Neutrophil (primary cell): ENCODE data around the gene EXOC3L4.

Experiments used
- H3K27ac ChIP-seq: fragments of 200-600 bp; sonication (generic); 2 replicates; pipeline ENCODE4 v1.5.1; 2016; ENCODE audit warnings: mild to moderate bottlenecking, moderate library complexity
- H3K27me3 ChIP-seq: fragments of 200-600 bp; sonication (generic); 2 replicates; pipeline ENCODE4 v1.6.0; 2016; ENCODE audit warnings: mild to moderate bottlenecking
- H3K36me3 ChIP-seq: fragments of 200-600 bp; sonication (generic); 2 replicates; pipeline ENCODE4 v1.5.1; 2017
- H3K4me1 ChIP-seq, 2 experiments: fragments of 200-600 bp in 1 of 2; sonication (generic) in 1 of 2; 1 replicate in 1 of 2; 2 replicates in 1 of 2; pipeline versions ENCODE4 v1.5.1 to v1.6.1; 2013 to 2016; ENCODE audit warnings: low read depth in 1 of 2, low read length in 1 of 2, mild to moderate bottlenecking in 1 of 2, moderate library complexity in 1 of 2; ENCODE audit not compliant: control insufficient read depth in 1 of 2, insufficient read depth in 1 of 2
- H3K4me3 ChIP-seq, 2 experiments: fragments of 200-600 bp in 1 of 2; sonication (generic) in 1 of 2; 1 replicate in 1 of 2; 2 replicates in 1 of 2; pipeline ENCODE4 v1.5.1; 2013 to 2016; ENCODE audit warnings: low read depth in 1 of 2, low read length in 1 of 2, mild to moderate bottlenecking in 1 of 2, moderate library complexity in 1 of 2
- H3K9me3 ChIP-seq: fragments of 200-600 bp; sonication (generic); 2 replicates; pipeline ENCODE4 v1.5.1; 2016
- TF ChIP-seq, protein P1 (sequence below): fragments of 200-600 bp; sonication (generic); IDR thresholded peaks from 2 replicates; pipeline ENCODE4 v1.5.1; 2016; ENCODE audit warnings: antibody characterized with exemption

Gene EXOC3L4

GRCh38 chr14:103091883-103092222, 2.7 kb upstream of the EXOC3L4 start:
- TF ChIP-seq, protein P1, sequence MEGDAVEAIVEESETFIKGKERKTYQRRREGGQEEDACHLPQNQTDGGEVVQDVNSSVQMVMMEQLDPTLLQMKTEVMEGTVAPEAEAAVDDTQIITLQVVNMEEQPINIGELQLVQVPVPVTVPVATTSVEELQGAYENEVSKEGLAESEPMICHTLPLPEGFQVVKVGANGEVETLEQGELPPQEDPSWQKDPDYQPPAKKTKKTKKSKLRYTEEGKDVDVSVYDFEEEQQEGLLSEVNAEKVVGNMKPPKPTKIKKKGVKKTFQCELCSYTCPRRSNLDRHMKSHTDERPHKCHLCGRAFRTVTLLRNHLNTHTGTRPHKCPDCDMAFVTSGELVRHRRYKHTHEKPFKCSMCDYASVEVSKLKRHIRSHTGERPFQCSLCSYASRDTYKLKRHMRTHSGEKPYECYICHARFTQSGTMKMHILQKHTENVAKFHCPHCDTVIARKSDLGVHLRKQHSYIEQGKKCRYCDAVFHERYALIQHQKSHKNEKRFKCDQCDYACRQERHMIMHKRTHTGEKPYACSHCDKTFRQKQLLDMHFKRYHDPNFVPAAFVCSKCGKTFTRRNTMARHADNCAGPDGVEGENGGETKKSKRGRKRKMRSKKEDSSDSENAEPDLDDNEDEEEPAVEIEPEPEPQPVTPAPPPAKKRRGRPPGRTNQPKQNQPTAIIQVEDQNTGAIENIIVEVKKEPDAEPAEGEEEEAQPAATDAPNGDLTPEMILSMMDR: no peak
- H3K27ac ChIP-seq: no peak overlapping the region

DNA sequence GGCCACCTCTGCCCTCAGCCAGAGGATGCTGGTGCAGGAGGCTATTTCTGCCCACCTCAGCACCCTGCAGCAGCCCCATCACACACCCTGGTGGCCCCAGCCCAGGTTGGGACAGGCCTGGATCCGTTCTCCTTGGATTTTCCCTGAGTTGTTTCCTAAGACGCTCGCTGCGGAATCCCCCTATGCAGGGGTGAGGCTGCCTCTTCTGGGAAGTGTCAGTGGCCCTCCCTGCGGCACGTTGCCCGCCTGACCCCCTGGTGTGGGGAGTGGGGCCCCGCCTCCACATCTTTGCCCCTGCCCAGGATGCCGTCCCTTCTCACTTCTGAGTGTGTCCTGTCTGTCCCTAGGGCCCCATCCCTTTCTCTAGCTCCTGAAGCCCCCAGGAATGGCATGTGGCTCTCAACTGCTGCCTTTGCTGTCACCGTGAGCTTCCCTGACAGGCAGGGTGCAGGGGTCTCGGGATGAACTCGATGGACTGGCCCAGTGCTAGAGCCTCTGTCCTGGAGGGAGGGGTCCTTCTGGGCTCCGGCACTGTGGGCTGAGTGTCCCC, 594 bp upstream of the EXOC3L4 start:
- TF ChIP-seq, protein P1: no peak
- no peak overlapping the region for H3K4me3 ChIP-seq

More at GRCh38 chr14:103091883-103092222, 2.7 kb upstream of the EXOC3L4 start:
- Histone ChIP-seq H3K9me3 (no peaks in the 10 kb centered on the region), H3K4me1 (peaks cover 4 to 10% of the 10 kb centered on the region in 2 experiments), H3K27me3 (peaks cover 77% of the 10 kb centered on the region), H3K4me3 (peak overlapping the region; percentile 49 to 51), H3K36me3 (no peaks in the 10 kb centered on the region)

DNA sequence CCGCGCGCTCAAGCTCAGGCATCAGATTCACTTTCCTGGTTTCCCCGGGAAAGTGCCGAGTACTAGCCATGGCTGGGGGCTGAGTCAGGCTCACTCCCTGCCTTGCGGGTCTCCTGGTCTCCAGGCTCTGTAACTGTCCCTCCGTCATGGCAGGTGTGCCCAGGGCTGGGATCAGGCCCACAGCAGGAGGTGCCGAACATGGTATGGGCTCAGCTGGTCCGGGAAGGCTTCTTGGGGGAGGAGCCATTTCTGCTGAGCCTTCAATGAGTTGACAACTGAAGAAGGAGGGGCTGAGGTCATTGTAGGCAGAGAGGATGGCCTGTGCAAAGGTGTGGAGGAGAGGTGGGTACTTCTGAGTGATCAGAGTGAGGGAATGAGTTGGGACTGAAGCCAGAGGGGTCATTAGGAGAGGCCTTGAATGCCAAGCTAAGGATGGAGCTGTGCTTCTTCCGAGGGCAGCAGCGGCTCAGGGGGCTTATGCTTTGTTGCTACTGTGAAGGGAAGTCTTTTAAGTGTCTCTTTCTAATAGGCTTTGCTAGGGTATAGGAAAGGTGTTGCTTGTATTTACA, 769 bp downstream of the EXOC3L4 start:
- peaks cover 4 to 10% of the 10 kb centered on the region in 2 experiments for H3K4me1 ChIP-seq
- H3K36me3 ChIP-seq: no peaks in the 10 kb centered on the region
- TF ChIP-seq, protein P1: no peak
- peaks cover 70% of the 10 kb centered on the region for H3K27me3 ChIP-seq
- H3K4me3 ChIP-seq: no peak overlapping the region
- no peak overlapping the region for H3K27ac ChIP-seq
- no peaks in the 10 kb centered on the region for H3K9me3 ChIP-seq

More for the DNA sequence above, 594 bp upstream of the EXOC3L4 start:
- no peak overlapping the region for H3K27ac ChIP-seq
- H3K4me1 ChIP-seq: peaks cover 4 to 10% of the 10 kb centered on the region in 2 experiments
- H3K9me3 ChIP-seq: no peaks in the 10 kb centered on the region
- peaks cover 70% of the 10 kb centered on the region for H3K27me3 ChIP-seq
- H3K36me3 ChIP-seq: no peaks in the 10 kb centered on the region

- TF ChIP-seq, protein P1: no peak
- H3K4me3 ChIP-seq: no peak overlapping the region
- no peaks in the 10 kb centered on the region for H3K9me3 ChIP-seq
- no peak overlapping the region for H3K27ac ChIP-seq
- no peaks in the 10 kb centered on the region for H3K36me3 ChIP-seq
- H3K27me3 ChIP-seq: peaks cover 70% of the 10 kb centered on the region
- H3K4me1 ChIP-seq: peaks cover 0 to 4% of the 10 kb centered on the region in 2 experiments
Measured at GRCh38 chr14:103096387-103096786, 1.9 kb downstream of the EXOC3L4 start.

- H3K9me3 ChIP-seq: no peaks in the 10 kb centered on the region
- no peaks in the 10 kb centered on the region for H3K36me3 ChIP-seq
- no peaks in the 10 kb centered on the region for H3K4me1 ChIP-seq
- H3K27ac ChIP-seq: no peak overlapping the region
- H3K4me3 ChIP-seq: no peak overlapping the region
- TF ChIP-seq, protein P1: no peak
- H3K27me3 ChIP-seq: peaks cover 70% of the 10 kb centered on the region
Measured at GRCh38 chr14:103097244-103097993, 2.9 kb downstream of the EXOC3L4 start.
